Ishikawa (cell line): ENCODE measurements around the gene RPL28.

Experiments used
- RAD21 ChIP-seq: IDR thresholded peaks from 2 replicates; pipeline ENCODE4 v1.6.1; 2012; ENCODE audit warnings: low read depth
- TAF1 ChIP-seq: IDR thresholded peaks from 2 replicates; pipeline ENCODE4 v1.6.1; 2012; ENCODE audit warnings: low read depth, mild to moderate bottlenecking
- TCF12 ChIP-seq: IDR thresholded peaks from 2 replicates; pipeline ENCODE4 v1.6.1; 2012; ENCODE audit warnings: low read depth
- YY1 ChIP-seq: IDR thresholded peaks from 2 replicates; pipeline ENCODE4 v1.6.1; 2012; ENCODE audit warnings: low read depth

DNA sequence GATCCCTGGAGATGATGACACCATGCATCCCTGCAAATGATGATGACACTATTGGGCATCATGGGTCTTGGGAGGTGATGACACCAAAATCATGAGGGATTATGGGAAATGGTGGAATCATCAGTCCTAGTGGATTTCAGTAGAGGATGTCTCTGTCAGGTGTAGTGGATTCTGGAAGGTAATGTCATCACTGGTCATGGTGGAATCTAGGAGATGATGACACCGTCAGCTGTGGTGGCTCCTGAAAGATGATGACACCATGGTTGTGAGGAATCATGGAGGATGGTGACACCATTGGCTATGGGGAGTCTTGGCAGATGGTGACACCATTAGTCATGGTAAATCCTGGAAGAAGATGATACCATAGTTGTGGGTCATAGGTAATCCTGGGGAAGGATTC is 45.5 kb downstream of the RPL28 start:
- TF ChIP-seq TAF1 = no peak
- no peak for TF ChIP-seq TCF12
- TF ChIP-seq YY1 = no peak
- no peak for TF ChIP-seq RAD21
